Skeletal muscle satellite cell (primary cell): ENCODE data around the gene RPS4Y2. TPM values are rescaled to one million over a fixed set of nuclear protein-coding genes. Genes with fewer than 3 reads are reported as not detected.

Experiments
- H3K27me3 ChIP-seq: 2 replicates; pipeline ENCODE4 v1.7.0; 2013; ENCODE audit warnings: low read length; ENCODE audit not compliant: control insufficient read depth, insufficient read depth
- H3K36me3 ChIP-seq: 2 replicates; pipeline ENCODE4 v1.7.0; 2013; ENCODE audit warnings: mild to moderate bottlenecking, control low read depth, low read length; ENCODE audit not compliant: insufficient read depth
- H3K4me1 ChIP-seq: 2 replicates; pipeline ENCODE4 v1.7.0; 2013; ENCODE audit warnings: low read length; ENCODE audit not compliant: control insufficient read depth, insufficient read depth
- H3K4me2 ChIP-seq: 2 replicates; pipeline ENCODE4 v1.7.0; 2013; ENCODE audit warnings: mild to moderate bottlenecking, low read length
- H3K4me3 ChIP-seq: 2 replicates; pipeline ENCODE4 v1.7.0; 2013; ENCODE audit warnings: low read length
- H3K9ac ChIP-seq: 2 replicates; pipeline ENCODE4 v1.7.0; 2013; ENCODE audit warnings: mild to moderate bottlenecking, low read depth, low read length, moderate library complexity
- H3K9me3 ChIP-seq: replicated peaks from 2 replicates; pipeline ENCODE4 v1.7.0; 2013; ENCODE audit warnings: mild to moderate bottlenecking, control low read depth, low read length
- total RNA-seq: library from RNA; depleted of rRNA; stranded (reverse); fragments of >200 nt; gene quantifications from 2 replicates; pipeline ENCODE4 v1.2.3, GENCODE V29; 2012; rRNA removed

The RPS4Y2 gene
- not detected in 2 replicates for total RNA-seq

DNA sequence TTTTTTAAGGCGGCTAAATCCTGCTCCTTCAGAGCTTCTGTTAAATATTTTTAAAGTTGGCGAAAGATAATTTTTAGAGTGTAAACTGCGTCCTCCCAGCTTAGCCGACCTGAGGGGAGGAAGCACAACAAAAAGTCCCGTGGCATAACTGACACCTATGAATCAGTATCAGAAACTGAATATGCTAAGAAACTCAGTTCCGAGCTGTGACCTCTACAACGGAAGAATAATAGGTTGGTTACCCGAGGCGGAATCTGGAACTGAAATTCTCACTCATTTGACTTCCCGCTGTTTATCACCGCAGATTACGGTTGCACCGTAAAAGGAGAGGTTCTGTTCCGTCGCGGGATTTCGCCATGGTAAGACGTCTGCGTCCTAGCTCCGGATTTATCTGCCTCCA, at the start of gene RPS4Y2:
RPS4Y2 (plus strand) TSS at position 301 of the 400 bp plus-strand sequence; CDS start at position 357, 56 bp downstream.
- Histone ChIP-seq H3K4me1 (no peaks in the 10 kb centered on the region), H3K27me3 (no peaks in the 10 kb centered on the region), H3K4me3 (no peak within 1 kb of the TSS), H3K9me3 (no peaks in the 10 kb centered on the region), H3K4me2 (no peak within 1 kb of the TSS), H3K9ac (no peak within 1 kb of the TSS), H3K36me3 (no peaks in the 10 kb centered on the region)

DNA sequence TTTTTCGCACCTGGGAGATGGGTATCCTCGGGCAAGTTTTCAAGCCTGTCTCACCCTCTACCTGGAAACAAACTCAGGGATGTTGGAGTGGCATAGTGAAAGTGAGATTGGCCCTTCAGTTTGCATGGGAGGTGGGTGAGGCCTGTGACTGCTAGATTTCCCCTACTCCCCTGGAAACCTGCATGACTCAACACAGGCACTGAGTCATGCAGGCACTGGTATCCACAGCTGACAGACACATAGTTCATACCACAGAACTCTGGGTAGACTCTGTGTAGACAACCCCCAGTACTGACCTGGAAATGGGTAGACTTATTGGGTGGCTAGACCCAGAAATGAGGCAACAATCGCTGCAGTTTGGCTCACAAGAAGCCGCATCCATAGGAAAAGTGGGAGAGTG, 41.5 kb upstream of the RPS4Y2 start:
- Histone ChIP-seq H3K36me3 (no peaks in the 10 kb centered on the region), H3K4me1 (no peaks in the 10 kb centered on the region), H3K4me3 (no peak overlapping the region)

DNA sequence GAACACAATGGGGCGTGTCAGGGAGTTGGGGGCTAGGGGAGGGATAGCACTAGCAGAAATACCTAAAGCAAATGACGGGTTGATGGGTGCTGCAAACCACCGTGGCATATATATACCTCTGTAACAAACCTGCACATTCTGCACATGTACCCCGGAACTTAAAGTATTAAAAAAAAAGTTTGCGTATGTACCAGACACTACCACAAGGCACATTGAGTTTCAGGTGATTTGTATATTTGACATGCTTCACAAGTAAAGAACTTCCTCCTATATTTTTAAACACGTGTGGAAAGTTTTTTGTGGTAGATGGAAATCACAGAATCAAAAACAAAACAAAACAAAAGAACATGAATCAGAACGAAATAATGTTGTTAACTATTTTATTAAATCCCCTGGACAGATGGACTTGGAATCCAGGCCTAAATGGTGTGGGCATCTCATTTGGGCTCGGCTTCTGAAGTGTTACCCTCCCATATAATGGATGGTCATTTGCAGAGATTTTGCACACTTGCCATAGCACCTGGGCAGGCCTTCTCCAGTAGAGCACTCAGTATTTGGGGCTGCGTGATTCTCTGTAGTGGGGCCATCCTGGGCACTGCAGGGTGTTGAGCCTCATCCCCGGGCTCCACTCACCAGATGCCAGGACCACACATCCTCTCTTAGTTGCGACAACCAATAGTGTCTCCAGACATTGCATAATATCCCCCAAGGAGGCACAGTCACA, 29.6 kb upstream of the RPS4Y2 start:
- Histone ChIP-seq H3K36me3 (no peaks in the 10 kb centered on the region), H3K9me3 (no peaks in the 10 kb centered on the region), H3K4me1 (no peaks in the 10 kb centered on the region), H3K9ac (no peak overlapping the region), H3K27me3 (no peaks in the 10 kb centered on the region), H3K4me3 (no peak overlapping the region), H3K4me2 (no peak overlapping the region)

More for the DNA sequence above, 41.5 kb upstream of the RPS4Y2 start:
- Histone ChIP-seq H3K4me2 (no peak overlapping the region), H3K9me3 (no peaks in the 10 kb centered on the region), H3K9ac (no peak overlapping the region), H3K27me3 (no peaks in the 10 kb centered on the region)

DNA sequence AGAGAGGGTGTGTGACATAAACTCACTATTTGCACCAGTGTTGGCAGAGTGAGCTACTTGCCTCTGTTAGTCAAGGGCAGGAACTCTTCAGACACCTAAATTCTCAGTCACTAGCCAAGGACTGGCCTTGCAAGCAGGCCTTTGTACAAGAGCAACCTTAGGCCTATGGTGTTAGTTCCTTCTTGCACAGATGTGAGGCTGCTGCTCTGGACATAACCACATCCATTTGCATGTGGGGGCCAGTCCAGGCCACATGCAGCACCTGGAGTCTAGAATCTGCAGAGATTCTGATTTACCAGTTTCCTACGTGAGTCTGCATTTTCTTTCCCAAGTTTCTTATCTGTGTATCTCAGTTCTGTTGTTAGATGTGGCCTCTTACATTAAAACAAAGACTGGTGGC, 20.7 kb upstream of the RPS4Y2 start:
- Histone ChIP-seq H3K4me3 (no peak overlapping the region), H3K36me3 (no peaks in the 10 kb centered on the region), H3K4me2 (no peak overlapping the region), H3K9ac (no peak overlapping the region), H3K4me1 (no peaks in the 10 kb centered on the region), H3K27me3 (no peaks in the 10 kb centered on the region), H3K9me3 (no peaks in the 10 kb centered on the region)

DNA sequence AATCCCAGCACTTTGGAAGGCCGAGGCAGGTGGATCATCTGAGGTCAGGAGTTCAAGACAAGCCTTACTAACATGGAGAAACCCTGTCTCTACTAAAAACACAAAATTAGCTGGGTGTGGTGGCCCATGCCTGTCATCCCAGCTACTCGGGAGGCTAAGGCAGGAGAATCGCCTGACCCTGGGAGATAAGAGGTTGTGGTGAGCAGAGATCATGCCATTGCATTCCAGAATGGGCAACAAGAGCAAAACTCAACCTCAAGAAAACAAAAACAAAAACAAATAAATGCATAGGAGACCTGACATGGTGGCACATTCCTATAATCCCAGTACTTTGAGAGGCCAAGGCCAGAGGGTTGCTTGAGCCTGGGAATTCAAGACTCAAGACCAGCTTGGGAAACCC, 16.1 kb upstream of the RPS4Y2 start:
- Histone ChIP-seq H3K36me3 (no peaks in the 10 kb centered on the region), H3K9me3 (no peaks in the 10 kb centered on the region), H3K4me2 (no peak overlapping the region), H3K4me1 (no peaks in the 10 kb centered on the region), H3K9ac (no peak overlapping the region), H3K4me3 (no peak overlapping the region), H3K27me3 (no peaks in the 10 kb centered on the region)

DNA sequence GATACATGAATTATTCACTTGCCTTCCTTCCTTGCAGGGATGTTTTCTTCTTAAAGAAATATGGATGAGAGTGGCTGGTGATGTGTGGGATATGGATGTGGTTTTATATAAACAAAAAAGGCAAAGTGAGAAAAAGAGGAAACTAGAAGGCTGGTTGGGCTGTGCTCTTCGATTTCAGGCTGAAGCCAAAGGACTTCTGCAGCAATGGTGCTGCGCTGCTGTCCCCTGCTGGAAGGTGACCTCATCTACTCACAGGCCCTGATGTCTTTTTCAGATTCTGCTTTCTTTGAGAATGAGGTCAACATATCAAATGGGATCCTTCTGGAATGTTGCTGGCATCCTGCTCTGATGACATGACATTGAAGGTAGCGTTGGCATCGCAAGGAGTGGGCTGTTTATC, 15.3 kb upstream of the RPS4Y2 start:
- Histone ChIP-seq H3K4me3 (no peak overlapping the region), H3K9me3 (no peaks in the 10 kb centered on the region), H3K27me3 (no peaks in the 10 kb centered on the region), H3K4me1 (no peaks in the 10 kb centered on the region), H3K9ac (no peak overlapping the region), H3K36me3 (no peaks in the 10 kb centered on the region), H3K4me2 (no peak overlapping the region)

DNA sequence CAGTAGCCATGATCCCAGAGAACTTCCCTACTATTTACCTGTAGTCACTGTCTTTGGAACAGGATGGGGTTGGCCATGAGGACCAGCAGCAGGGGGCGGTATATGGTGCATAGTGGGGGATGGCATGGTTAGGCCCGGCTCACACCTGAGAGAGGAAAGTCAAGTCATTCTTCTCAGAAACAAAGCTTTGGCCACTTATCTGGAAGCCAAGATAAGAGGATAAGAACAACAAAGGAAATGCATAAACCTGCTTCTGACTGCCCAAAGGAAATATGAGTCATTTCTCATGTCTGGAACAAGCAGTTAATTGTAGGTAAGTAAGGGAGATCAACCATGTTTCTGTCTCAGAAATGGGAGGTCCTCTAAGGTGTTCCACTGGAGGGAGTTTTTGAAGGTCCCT, 10.8 kb upstream of the RPS4Y2 start:
- Histone ChIP-seq H3K9ac (no peak overlapping the region), H3K4me2 (no peak overlapping the region), H3K27me3 (no peaks in the 10 kb centered on the region), H3K36me3 (no peaks in the 10 kb centered on the region), H3K4me1 (no peaks in the 10 kb centered on the region), H3K4me3 (no peak overlapping the region), H3K9me3 (no peaks in the 10 kb centered on the region)

DNA sequence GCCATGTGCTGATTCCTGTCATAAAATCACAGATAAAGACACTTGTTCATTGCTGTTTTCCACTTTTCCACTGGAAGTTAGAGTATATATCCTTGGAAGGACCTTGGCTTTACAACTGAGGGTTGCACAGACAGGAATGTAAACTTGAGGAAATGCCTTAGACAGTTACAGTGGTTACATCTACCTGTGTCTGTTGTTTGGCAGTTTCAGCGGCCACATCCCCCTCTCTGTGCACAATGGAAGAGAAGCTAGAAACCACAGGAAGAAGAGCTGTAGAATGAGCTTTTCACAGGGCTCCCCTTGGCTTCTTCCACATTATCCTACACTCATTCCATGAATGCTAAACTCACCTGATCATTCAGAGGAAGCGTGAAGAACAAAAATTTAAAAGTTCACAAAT, 9.0 kb upstream of the RPS4Y2 start:
- H3K27me3 ChIP-seq: no peaks in the 10 kb centered on the region
- no peaks in the 10 kb centered on the region for H3K9me3 ChIP-seq
- no peak overlapping the region for H3K4me2 ChIP-seq
- no peak overlapping the region for H3K9ac ChIP-seq
- no peak overlapping the region for H3K4me3 ChIP-seq
- H3K4me1 ChIP-seq: no peaks in the 10 kb centered on the region
- H3K36me3 ChIP-seq: no peaks in the 10 kb centered on the region

DNA sequence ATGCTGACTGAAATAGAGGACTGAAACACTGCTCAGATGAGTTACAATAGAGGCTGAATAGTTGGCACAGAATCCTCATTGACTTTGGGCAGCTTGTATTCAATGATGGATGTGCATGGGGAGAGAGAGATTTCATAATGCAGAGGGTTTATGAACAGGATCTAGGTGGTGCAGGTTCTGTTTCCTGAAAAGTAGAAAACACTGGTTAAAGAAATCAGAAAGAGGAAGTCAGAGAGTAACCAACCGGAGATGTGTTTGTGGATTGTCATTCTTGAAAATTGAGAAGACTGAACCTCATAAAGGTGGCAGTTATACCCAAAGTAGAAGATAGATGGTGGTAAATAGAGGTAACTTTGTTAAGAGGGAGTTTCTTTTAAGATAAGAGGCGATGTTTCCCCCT, 8.0 kb downstream of the RPS4Y2 start:
- Histone ChIP-seq H3K4me1 (no peaks in the 10 kb centered on the region), H3K4me3 (no peak overlapping the region), H3K4me2 (no peak overlapping the region), H3K9ac (no peak overlapping the region), H3K36me3 (no peaks in the 10 kb centered on the region), H3K9me3 (no peaks in the 10 kb centered on the region), H3K27me3 (no peaks in the 10 kb centered on the region)

DNA sequence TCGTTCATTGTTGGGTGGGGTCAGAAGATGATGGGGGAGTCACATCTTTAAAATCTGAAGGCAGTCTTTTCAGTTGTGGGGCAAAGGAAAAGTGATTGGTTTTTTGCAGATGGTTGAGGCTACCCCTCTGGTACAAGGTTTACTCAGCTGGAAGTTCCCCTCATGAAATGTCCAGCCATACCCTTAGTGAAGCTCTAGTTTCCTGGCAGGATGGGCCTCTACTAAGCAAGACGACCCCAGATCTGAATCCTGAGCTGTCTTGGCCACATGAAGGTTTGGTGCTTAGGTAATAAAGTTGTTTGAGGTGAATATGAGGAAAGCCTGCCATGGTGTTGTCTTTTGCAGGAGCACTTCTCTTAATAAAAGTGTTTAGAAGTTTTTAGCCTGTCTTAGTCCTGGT, 9.2 kb downstream of the RPS4Y2 start:
- Histone ChIP-seq H3K27me3 (no peaks in the 10 kb centered on the region), H3K9me3 (no peaks in the 10 kb centered on the region), H3K4me1 (no peaks in the 10 kb centered on the region), H3K9ac (no peak overlapping the region), H3K36me3 (no peaks in the 10 kb centered on the region), H3K4me2 (no peak overlapping the region), H3K4me3 (no peak overlapping the region)

DNA sequence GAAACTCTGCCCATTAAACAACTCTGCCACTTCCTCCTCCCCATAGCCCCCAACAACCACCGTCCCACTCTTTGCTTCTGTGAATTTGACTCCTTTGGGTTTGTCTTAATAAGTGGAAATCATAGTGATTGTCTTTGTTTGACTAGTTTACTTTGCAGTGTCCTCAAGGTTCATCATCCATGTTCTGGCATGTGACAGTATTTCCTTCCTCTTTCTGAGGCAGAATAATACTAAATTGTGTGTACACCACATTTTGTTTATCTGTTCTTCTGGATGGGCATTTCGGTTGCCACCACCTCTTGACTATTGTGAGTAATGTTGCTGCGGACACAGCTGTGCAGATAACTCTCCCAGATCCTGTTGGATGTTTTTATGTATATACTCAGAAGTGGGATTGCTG, 14.8 kb downstream of the RPS4Y2 start:
- H3K4me1 ChIP-seq: no peaks in the 10 kb centered on the region
- H3K4me3 ChIP-seq: no peak overlapping the region
- no peaks in the 10 kb centered on the region for H3K9me3 ChIP-seq
- H3K36me3 ChIP-seq: no peaks in the 10 kb centered on the region
- no peak overlapping the region for H3K9ac ChIP-seq
- H3K4me2 ChIP-seq: no peak overlapping the region
- no peaks in the 10 kb centered on the region for H3K27me3 ChIP-seq

DNA sequence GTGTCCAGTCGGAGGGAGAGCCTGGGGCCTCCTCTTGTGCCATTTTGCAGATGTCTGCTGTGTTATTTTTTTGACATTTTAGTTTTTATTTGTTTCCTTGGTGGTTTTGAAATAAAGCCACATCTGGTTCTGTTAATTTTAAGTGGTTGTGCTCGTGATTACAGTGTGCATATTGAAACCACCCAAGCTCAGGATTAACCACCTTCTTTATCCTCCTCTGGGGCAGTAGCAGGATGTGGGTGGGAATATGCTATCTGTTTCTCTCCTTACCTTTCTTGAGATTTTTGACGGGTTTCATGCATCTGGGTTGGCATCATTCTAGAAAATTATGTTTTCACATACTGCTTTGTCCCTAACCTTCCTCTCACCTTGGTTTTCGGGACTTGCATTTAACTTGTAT, 20.2 kb downstream of the RPS4Y2 start:
- Histone ChIP-seq H3K4me2 (no peak overlapping the region), H3K36me3 (no peaks in the 10 kb centered on the region), H3K9me3 (no peaks in the 10 kb centered on the region), H3K27me3 (no peaks in the 10 kb centered on the region), H3K9ac (no peak overlapping the region), H3K4me1 (no peaks in the 10 kb centered on the region), H3K4me3 (no peak overlapping the region)
